Brain microvascular endothelial cell (primary cell): Measurements from ENCODE around the gene CAMK2N2.
A peak's percentile ranks its signal among the peaks of the same experiment; 100 is the strongest.

ENCODE experiments used
- DNase-seq: peaks from one replicate; pipeline ENCODE4 v3.0.0-alpha.2; 2020
- H3K27ac ChIP-seq: fragments of 250-450 bp; sonication (Bioruptor Pico); 2 replicates; pipeline ENCODE4 v1.5.1; 2020; ENCODE audit warnings: mild to moderate bottlenecking, moderate library complexity
- H3K27me3 ChIP-seq: fragments of 250-450 bp; sonication (Bioruptor Pico); replicated peaks from 2 replicates; pipeline ENCODE4 v1.5.1; 2020; ENCODE audit warnings: mild to moderate bottlenecking
- H3K36me3 ChIP-seq: fragments of 250-450 bp; sonication (Bioruptor Pico); replicated peaks from 2 replicates; pipeline ENCODE4 v1.5.1; 2020; ENCODE audit warnings: mild to moderate bottlenecking
- H3K4me3 ChIP-seq: 2 replicates; pipeline ENCODE4 v1.5.1; 2011; ENCODE audit warnings: low read depth, mild to moderate bottlenecking, control low read depth, low read length, moderate library complexity
- CTCF ChIP-seq: IDR thresholded peaks from 2 replicates; pipeline ENCODE4 v1.5.1; 2011; ENCODE audit warnings: low read depth, mild to moderate bottlenecking, moderate library complexity, low read length, control low read depth, inconsistent platforms; ENCODE audit errors: missing control alignments
- in situ Hi-C: cut with HindIII; loops from 2 replicates; pipeline ENCODE4 v1.10.0; 2017; ENCODE audit warnings: low sequenced_read_pairs, low pct_ligation_motif_present

The CAMK2N2 gene

GRCh38 chr3:184299488-184300377 is 38.4 kb upstream of the CAMK2N2 start:
- Histone ChIP-seq H3K27me3 (no peaks in the 10 kb centered on the region), H3K27ac (peak overlapping the region; percentile 78), H3K36me3 (peaks cover 41% of the 10 kb centered on the region), H3K4me3 (peak overlapping the region; percentile 97)
- TF ChIP-seq CTCF, result no peak
- in situ Hi-C loops, result no loop called here
- peak; percentile 27 for DNase-seq

DNA sequence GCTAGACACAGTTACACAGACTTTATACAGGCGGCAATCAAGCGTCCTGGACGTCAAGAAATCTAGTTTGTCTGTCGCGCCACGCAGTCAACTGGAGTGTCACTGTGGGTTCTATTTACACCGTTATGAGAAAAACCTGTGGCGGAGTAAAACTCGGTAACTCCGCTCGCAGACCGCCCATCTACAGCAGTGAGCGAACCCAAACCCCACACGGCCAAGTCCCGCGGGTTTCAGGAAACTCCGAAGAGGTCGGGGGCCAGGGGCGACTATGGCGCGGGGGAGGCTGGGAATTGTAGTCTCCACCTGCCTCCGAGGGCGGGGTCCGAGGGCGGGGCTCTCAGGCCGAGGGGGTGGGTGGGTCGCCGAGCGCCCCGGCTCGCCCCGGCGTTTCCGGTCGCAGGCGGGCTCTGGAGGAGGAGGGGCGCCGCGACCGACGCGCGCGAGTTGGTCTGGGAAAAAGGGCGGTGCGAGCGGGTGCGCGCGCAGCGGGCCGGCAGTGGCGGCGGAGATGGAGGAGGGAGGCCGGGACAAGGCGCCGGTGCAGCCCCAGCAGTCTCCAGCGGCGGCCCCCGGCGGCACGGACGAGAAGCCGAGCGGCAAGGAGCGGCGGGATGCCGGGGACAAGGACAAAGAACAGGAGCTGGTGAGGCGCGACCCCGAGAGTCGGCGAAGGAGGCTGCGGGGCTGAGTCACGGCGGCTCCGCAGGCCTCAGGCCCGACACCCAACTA is 37.6 kb upstream of the CAMK2N2 start, which contains the start of gene PSMD2:
Gene PSMD2 (plus strand): TSS at position 483 of the 729 bp plus-strand sequence. CDS start 26 bp downstream, at position 509.
- DNase-seq, result peak; percentile 96
- Histone ChIP-seq H3K27ac (peak within 1 kb of the TSS; percentile 78), H3K27me3 (no peaks in the 10 kb centered on the region), H3K36me3 (peaks cover 33% of the 10 kb centered on the region), H3K4me3 (peak within 1 kb of the TSS; percentile 97)
- no peak for TF ChIP-seq CTCF
- in situ Hi-C loops, result no loop called here

- H3K27me3 ChIP-seq, result no peaks in the 10 kb centered on the region
- no peak for TF ChIP-seq CTCF
- DNase-seq, result no peak
- in situ Hi-C loops, result no loop called here
- H3K27ac ChIP-seq, result no peak overlapping the region
- no peak overlapping the region for H3K4me3 ChIP-seq
- peaks cover 10% of the 10 kb centered on the region for H3K36me3 ChIP-seq
Observed at GRCh38 chr3:184296616-184297015, 35.3 kb upstream of the CAMK2N2 start.

- no peaks in the 10 kb centered on the region for H3K27me3 ChIP-seq
Observed at GRCh38 chr3:184295771-184296170, 34.4 kb upstream of the CAMK2N2 start.

More at GRCh38 chr3:184295771-184296170, 34.4 kb upstream of the CAMK2N2 start:
- in situ Hi-C loops, result no loop called here
- Histone ChIP-seq H3K27ac (no peak overlapping the region), H3K36me3 (peaks cover 3% of the 10 kb centered on the region), H3K4me3 (no peak overlapping the region)
- TF ChIP-seq CTCF, result no peak
- DNase-seq, result no peak
